T-cell (primary cell): Measurements from ENCODE around the gene SLC35D2. TPM values are rescaled to one million over a fixed set of nuclear protein-coding genes. Genes with fewer than 3 reads are reported as not detected.
A peak's percentile ranks its signal among the peaks of the same experiment; 100 is the strongest.

ENCODE experiments used
- ATAC-seq, 4 experiments: fragments of 200-7000 bp in 3 of 4; fragments of 150-1000 bp in 1 of 4; cut with Tn5 transposase; replicated peaks in 1 of 4; 1 replicate in 3 of 4; 2 replicates in 1 of 4; pipeline ENCODE4 v1.10.0; 2021; ENCODE audit warnings: moderate library complexity in 3 of 4, mild to moderate bottlenecking in 2 of 4, moderate number of reproducible peaks in 1 of 4
- CTCF ChIA-PET, 2 donors: fragments of 300-600 bp; sonication (Branson Sonifier 250); formaldehyde crosslinking; loops; one replicate each; lab custom pipeline; 2022; ENCODE audit warnings: antibody characterized with exemption in 2 of 2; lab: Charles Lee
- POLR2A ChIA-PET, 2 donors: fragments of 300-600 bp; sonication (Branson Sonifier 250); formaldehyde crosslinking; loops; one replicate each; lab custom pipeline; 2022; ENCODE audit warnings: antibody characterized with exemption in 2 of 2; lab: Charles Lee
- DNase-seq, 35 experiments: peaks; one replicate each; pipeline versions ENCODE4 v3.0.0 to v3.0.0-alpha.2; 2013 to 2023
- H3K27ac ChIP-seq: one replicate; pipeline ENCODE4 v1.5.1; 2013; ENCODE audit warnings: low read length
- H3K27me3 ChIP-seq, 2 experiments: replicated peaks in 1 of 2; 1 replicate in 1 of 2; 2 replicates in 1 of 2; pipeline versions ENCODE4 v1.6.1 to v1.7.0; 2013; ENCODE audit warnings: low read length in 1 of 2, mixed read lengths in 1 of 2; ENCODE audit not compliant: control insufficient read depth in 2 of 2, insufficient read depth in 2 of 2; ENCODE audit errors: extremely low read depth in 1 of 2
- H3K36me3 ChIP-seq, 2 donors: 1 replicate in 1 of 2; 2 replicates in 1 of 2; pipeline versions ENCODE4 v1.6.1 to v1.7.0; 2013; ENCODE audit warnings: low read length in 1 of 2; ENCODE audit not compliant: control insufficient read depth in 2 of 2, insufficient read depth in 1 of 2; ENCODE audit errors: extremely low read depth in 1 of 2
- H3K4me1 ChIP-seq, 2 experiments: 1 replicate in 1 of 2; 2 replicates in 1 of 2; pipeline versions ENCODE4 v1.6.1 to v1.7.0; 2013; ENCODE audit warnings: low read length in 2 of 2, mixed read lengths in 1 of 2; ENCODE audit not compliant: insufficient read depth in 2 of 2, control insufficient read depth in 1 of 2; ENCODE audit errors: extremely low read depth in 1 of 2
- H3K4me3 ChIP-seq, 2 donors: 1 replicate in 1 of 2; 2 replicates in 1 of 2; pipeline versions ENCODE4 v1.5.1 to v1.7.0; 2013; ENCODE audit warnings: mild to moderate bottlenecking in 2 of 2, low read length in 1 of 2, moderate library complexity in 1 of 2; ENCODE audit not compliant: control insufficient read depth in 1 of 2; ENCODE audit errors: extremely low read depth in 1 of 2
- H3K9me3 ChIP-seq: 2 replicates; pipeline ENCODE4 v1.7.0; 2013
- H3K27ac Mint-ChIP-seq, 2 donors: one replicate each; pipeline ENCODE4 v1.8.0; 2020 to 2021; ENCODE audit warnings: mild to moderate bottlenecking in 2 of 2, mixed read lengths in 2 of 2
- H3K27me3 Mint-ChIP-seq, 2 donors: one replicate each; pipeline ENCODE4 v1.8.0; 2021 to 2022; ENCODE audit warnings: mixed read lengths in 2 of 2
- H3K36me3 Mint-ChIP-seq: one replicate; pipeline ENCODE4 v1.8.0; 2021; ENCODE audit warnings: mixed read lengths
- H3K4me1 Mint-ChIP-seq, 3 donors: one replicate each; pipeline ENCODE4 v1.8.0; 2020 to 2022; ENCODE audit warnings: mixed read lengths in 3 of 3, mild to moderate bottlenecking in 1 of 3
- H3K4me3 Mint-ChIP-seq, 3 donors: one replicate each; pipeline ENCODE4 v1.8.0; 2020 to 2022; ENCODE audit warnings: mild to moderate bottlenecking in 3 of 3, mixed read lengths in 3 of 3, moderate library complexity in 3 of 3
- H3K9me3 Mint-ChIP-seq, 3 donors: one replicate each; pipeline ENCODE4 v1.8.0; 2020 to 2022; ENCODE audit warnings: mixed read lengths in 3 of 3
- WGBS: methylation state at CpG from one replicate; pipeline ENCODE4 v1.1.5; 2013; ENCODE audit warnings: missing lambda C conversion rate; ENCODE audit not compliant: insufficient coverage; 5-methylcytosine and 5-hydroxymethylcytosine counted together
- total RNA-seq, 35 experiments: library from RNA in 6 of 35; stranded (reverse) in 6 of 35; fragments of 120-200 nt in 1 of 35; gene quantifications; one replicate each; pipeline versions ENCODE4 v1.2.1 to v1.2.4 and lab custom pipeline; 2013 to 2026

The SLC35D2 gene
- total RNA-seq, 5 donors from 2014 or later (not counting 1 experiment from before 2014, with no cell fraction given) = 16.2 to 31.4 (median 21.8) TPM

GRCh38 chr9:96420468-96421219 lies 37.1 kb upstream of the SLC35D2 start:
- no peak overlapping the region for H3K4me3 ChIP-seq
- no peaks in the 10 kb centered on the region for H3K27me3 ChIP-seq
- no peaks in the 10 kb centered on the region for H3K9me3 ChIP-seq
- peaks cover 18 to 34% (median 29%) of the 10 kb centered on the region in 3 donors for H3K4me1 Mint-ChIP-seq
- CTCF ChIA-PET = interaction anchor here in 1 of 2 donors (1.3 kb wide), 1 partner anchor 11 kb away, joined by 3 read pairs; no protein-coding TSS in a partner anchor
- H3K4me1 ChIP-seq = peaks cover 4 to 27% of the 10 kb centered on the region in 2 experiments
- H3K36me3 Mint-ChIP-seq = no peaks in the 10 kb centered on the region
- H3K4me3 Mint-ChIP-seq = peak overlapping the region in 2 of 3 donors; percentile 72 to 85
- DNase-seq (peak in 1 of 35 experiments; percentile 6), ATAC-seq (no peak)
- POLR2A ChIA-PET = no interaction called here
- H3K27me3 Mint-ChIP-seq = no peaks in the 10 kb centered on the region
- H3K27ac Mint-ChIP-seq = peak overlapping the region; percentile 77 to 88
- no CpG with 5 or more reads among the region's 6 CpGs for WGBS
- H3K36me3 ChIP-seq = no peaks in the 10 kb centered on the region
- H3K9me3 Mint-ChIP-seq = no peaks in the 10 kb centered on the region
- H3K27ac ChIP-seq = peak overlapping the region; percentile 79

GRCh38 chr9:96419691-96419969 lies 36.1 kb upstream of the SLC35D2 start:
- WGBS = no CpG with 5 or more reads among the region's 2 CpGs
- H3K4me3 ChIP-seq = peak overlapping the region in 1 of 2 donors; percentile 74
- H3K27me3 Mint-ChIP-seq = no peaks in the 10 kb centered on the region
- no peaks in the 10 kb centered on the region for H3K36me3 ChIP-seq
- peak overlapping the region; percentile 79 for H3K27ac ChIP-seq
- no peaks in the 10 kb centered on the region for H3K36me3 Mint-ChIP-seq
- H3K9me3 ChIP-seq = no peaks in the 10 kb centered on the region
- DNase-seq = no peak
- no peaks in the 10 kb centered on the region for H3K27me3 ChIP-seq
- ATAC-seq = no peak
- POLR2A ChIA-PET = interaction anchor here (0.9 to 1.0 kb wide), 3 partner anchors 14 to 31 kb away, joined by 3 to 4 read pairs (median 3); partner anchors contain the start of gene HABP4 (in 1 of the 2)
- H3K4me3 Mint-ChIP-seq = peak overlapping the region; percentile 72 to 88 (median 85)
- peak overlapping the region; percentile 77 to 88 for H3K27ac Mint-ChIP-seq
- no peaks in the 10 kb centered on the region for H3K9me3 Mint-ChIP-seq
- H3K4me1 Mint-ChIP-seq = peaks cover 18 to 30% (median 25%) of the 10 kb centered on the region in 3 donors
- CTCF ChIA-PET = interaction anchor here in 1 of 2 donors (1.2 kb wide), 1 partner anchor 30 kb away, joined by 6 read pairs; the partner anchor contains the start of gene HABP4
- peaks cover 4 to 23% of the 10 kb centered on the region in 2 experiments for H3K4me1 ChIP-seq

GRCh38 chr9:96418920-96419690 lies 35.6 kb upstream of the SLC35D2 start:
- CTCF ChIA-PET = interaction anchor here in 1 of 2 donors (1.2 kb wide), 1 partner anchor 30 kb away, joined by 6 read pairs; the partner anchor contains the start of gene HABP4
- Mint-ChIP-seq H3K4me3 (peak overlapping the region; percentile 85 to 89 (median 88)), H3K4me1 (peaks cover 20 to 35% (median 27%) of the 10 kb centered on the region in 3 donors), H3K27ac (peak overlapping the region; percentile 89 to 91), H3K9me3 (no peaks in the 10 kb centered on the region), H3K27me3 (no peaks in the 10 kb centered on the region), H3K36me3 (no peaks in the 10 kb centered on the region)
- no peaks in the 10 kb centered on the region for H3K9me3 ChIP-seq
- peak overlapping the region; percentile 74 to 75 for H3K4me3 ChIP-seq
- DNase-seq (peak in 24 of 35 experiments; percentile 4 to 68 (median 18)), ATAC-seq (peak; percentile 18 to 45 (median 32))
- no peaks in the 10 kb centered on the region for H3K36me3 ChIP-seq
- H3K27ac ChIP-seq = peak overlapping the region; percentile 79
- POLR2A ChIA-PET = interaction anchor here (0.9 to 1.0 kb wide), 3 partner anchors 13 to 32 kb away, joined by 3 to 4 read pairs (median 3); partner anchors contain the start of gene HABP4 (in 1 of the 2)
- H3K27me3 ChIP-seq = no peaks in the 10 kb centered on the region
- H3K4me1 ChIP-seq = peaks cover 4 to 28% of the 10 kb centered on the region in 2 experiments
- WGBS = 1% methylated on average over 35 of the region's 58 CpGs

GRCh38 chr9:96418083-96418919 lies 34.8 kb upstream of the SLC35D2 start, which contains the start of gene ZNF367:
TSS of gene ZNF367 (minus strand) at chr9:96418370. CDS start at chr9:96418032, 338 bp downstream.
- peak; percentile 72 to 74 (median 74) for ATAC-seq
- Mint-ChIP-seq H3K36me3 (no peaks in the 10 kb centered on the region), H3K9me3 (no peaks in the 10 kb centered on the region), H3K27ac (peak within 1 kb of the TSS; percentile 91 to 94), H3K27me3 (no peaks in the 10 kb centered on the region), H3K4me3 (peak within 1 kb of the TSS; percentile 85 to 89 (median 88)), H3K4me1 (peaks cover 28 to 43% (median 35%) of the 10 kb centered on the region in 3 donors)
- H3K27me3 ChIP-seq = no peaks in the 10 kb centered on the region
- H3K4me1 ChIP-seq = peaks cover 10 to 36% of the 10 kb centered on the region in 2 experiments
- no peaks in the 10 kb centered on the region for H3K36me3 ChIP-seq
- under 1% methylated on average over 90 of the region's 100 CpGs for WGBS
- H3K27ac ChIP-seq = peak within 1 kb of the TSS; percentile 84
- ChIA-PET CTCF (interaction anchor here in 1 of 2 donors (1.2 kb wide), 1 partner anchor 31 kb away, joined by 6 read pairs; the partner anchor contains the start of gene HABP4), POLR2A (no interaction called here)
- H3K9me3 ChIP-seq = no peaks in the 10 kb centered on the region
- DNase-seq = peak; percentile 65 to 92 (median 80)
- peak within 1 kb of the TSS; percentile 74 to 83 for H3K4me3 ChIP-seq

- Histone ChIP-seq H3K9me3 (no peaks in the 10 kb centered on the region), H3K4me1 (peaks cover 12 to 40% of the 10 kb centered on the region in 2 experiments), H3K36me3 (no peaks in the 10 kb centered on the region), H3K27ac (peak overlapping the region; percentile 82), H3K27me3 (no peaks in the 10 kb centered on the region), H3K4me3 (peak overlapping the region; percentile 74 to 83)
- DNase-seq = peak in 23 of 35 experiments; percentile 10 to 70 (median 35)
- CTCF ChIA-PET = no interaction called here
- Mint-ChIP-seq H3K27ac (peak overlapping the region; percentile 75 to 76), H3K27me3 (no peaks in the 10 kb centered on the region), H3K4me3 (peak overlapping the region; percentile 85 to 88 (median 86)), H3K36me3 (no peaks in the 10 kb centered on the region), H3K4me1 (peaks cover 35 to 49% (median 40%) of the 10 kb centered on the region in 3 donors), H3K9me3 (no peaks in the 10 kb centered on the region)
- peak; percentile 8 to 18 (median 11) for ATAC-seq
- under 1% methylated on average over 62 of the region's 62 CpGs for WGBS
- POLR2A ChIA-PET = no interaction called here
Observed at GRCh38 chr9:96417661-96418082, 34.2 kb upstream of the SLC35D2 start.
